Upper lobe of left lung (tissue), 4 donors: ENCODE results near the gene SIVA1.

ENCODE experiments used
- CTCF ChIP-seq, 6 experiments: fragments of 450-650 bp in 4 of 6; fragments of 200-600 bp in 2 of 6; sonication (generic) in 2 of 6; IDR thresholded peaks; one replicate each; pipeline ENCODE4 v1.5.1; 2016 to 2019; ENCODE audit warnings: antibody characterized with exemption in 6 of 6
- POLR2A ChIP-seq, 4 donors: fragments of 450-650 bp; IDR thresholded peaks; one replicate each; pipeline ENCODE4 v1.5.1; 2016 to 2017; ENCODE audit warnings: antibody characterized with exemption in 4 of 4, mild to moderate bottlenecking in 2 of 4
- POLR2AphosphoS5 ChIP-seq, 2 donors: sonication (generic); formaldehyde crosslinking; IDR thresholded peaks; one replicate each; pipeline ENCODE4 v1.5.1; 2017; ENCODE audit warnings: antibody characterized with exemption in 2 of 2

GRCh38 chr14:104798300-104799243, 45.6 kb downstream of the SIVA1 start:
- TF ChIP-seq CTCF (IDR thresholded peaks at IDR 0.05) (no peak), POLR2A (IDR thresholded peaks at IDR 0.05) (no peak), POLR2AphosphoS5 (IDR thresholded peaks at IDR 0.05) (no peak)
